K562 (cell line): ENCODE results near the gene PLXNA2.

ENCODE experiments used
- HNRNPK ChIP-seq: fragments of 200-400 bp; formaldehyde crosslinking; IDR thresholded peaks from one replicate; pipeline ENCODE4 v1.6.1; 2018; ENCODE audit warnings: mild to moderate bottlenecking, low read depth, low read length; ENCODE audit not compliant: poor library complexity, severe bottlenecking
- TF ChIP-seq, protein P1 (sequence below): fragments of 450-650 bp; formaldehyde crosslinking; IDR thresholded peaks from 2 replicates; pipeline ENCODE4 v1.4.0; 2022; ENCODE audit warnings: missing genetic modification characterization

GRCh38 chr1:208108213-208108608 lies 136.0 kb downstream of the PLXNA2 start:
- TF ChIP-seq HNRNPK, result no peak
- TF ChIP-seq, protein P1, sequence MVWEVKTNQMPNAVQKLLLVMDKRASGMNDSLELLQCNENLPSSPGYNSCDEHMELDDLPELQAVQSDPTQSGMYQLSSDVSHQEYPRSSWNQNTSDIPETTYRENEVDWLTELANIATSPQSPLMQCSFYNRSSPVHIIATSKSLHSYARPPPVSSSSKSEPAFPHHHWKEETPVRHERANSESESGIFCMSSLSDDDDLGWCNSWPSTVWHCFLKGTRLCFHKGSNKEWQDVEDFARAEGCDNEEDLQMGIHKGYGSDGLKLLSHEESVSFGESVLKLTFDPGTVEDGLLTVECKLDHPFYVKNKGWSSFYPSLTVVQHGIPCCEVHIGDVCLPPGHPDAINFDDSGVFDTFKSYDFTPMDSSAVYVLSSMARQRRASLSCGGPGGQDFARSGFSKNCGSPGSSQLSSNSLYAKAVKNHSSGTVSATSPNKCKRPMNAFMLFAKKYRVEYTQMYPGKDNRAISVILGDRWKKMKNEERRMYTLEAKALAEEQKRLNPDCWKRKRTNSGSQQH (CRISPR knock-in tag), result no peak
